ENCODE results near the gene PTPRT.
"Not testable (repeated sequence)": the region's sequence is repeated elsewhere in the genome, so short reads cannot be mapped to it uniquely, and the experiment has no call there.

Gene PTPRT

GRCh38 chr20:42270539-42270938 is 919.2 kb downstream of the PTPRT start:
- DNase-seq: no peak

GRCh38 chr20:42267793-42268384 is 921.8 kb downstream of the PTPRT start:
- no peak for DNase-seq

DNA sequence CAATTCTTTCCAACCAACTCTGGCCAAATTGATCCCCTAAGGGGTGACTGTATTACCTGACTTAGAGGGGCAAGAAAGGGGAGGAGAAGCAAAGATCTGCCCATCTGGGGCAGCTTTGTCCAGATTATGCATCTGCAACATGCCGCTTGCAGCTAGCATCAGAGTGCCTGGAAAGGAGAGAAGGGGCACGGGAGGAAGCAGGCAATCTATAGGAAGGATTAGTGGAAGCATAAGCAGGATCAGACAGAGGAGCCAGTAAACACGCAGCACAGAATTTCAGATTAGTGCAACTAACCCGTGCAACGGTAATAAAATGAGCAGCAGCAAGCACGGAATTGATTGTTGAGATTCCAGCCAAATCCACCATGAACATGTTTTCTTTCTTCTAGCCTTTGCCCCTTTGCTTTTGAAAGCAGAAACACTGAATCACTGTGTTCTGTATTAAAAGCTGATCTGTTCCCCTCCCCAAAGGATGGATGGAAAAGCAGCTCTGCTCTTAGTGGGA is 927.9 kb downstream of the PTPRT start:
- no peak for DNase-seq

DNA sequence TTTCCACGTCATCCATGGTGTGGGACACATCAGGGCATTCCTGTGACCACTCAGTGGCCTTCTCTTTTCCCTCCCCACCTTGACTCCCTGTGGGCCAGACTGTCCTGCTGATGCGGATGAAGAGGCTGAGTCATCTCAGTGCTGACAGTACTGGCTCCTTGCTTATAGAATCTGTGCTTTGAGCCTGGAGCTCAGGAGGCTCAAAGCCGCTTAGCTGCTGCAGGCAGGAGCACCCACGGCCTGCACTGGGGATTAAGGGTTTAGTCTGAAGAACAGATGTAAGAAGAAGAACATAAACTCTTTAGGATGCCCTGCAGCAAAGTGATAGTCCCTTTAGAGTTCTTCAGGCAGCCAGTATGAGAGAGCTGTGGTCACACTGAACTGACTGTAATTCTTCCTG is 929.5 kb downstream of the PTPRT start:
- no peak for DNase-seq

- no peak for DNase-seq
Observed at GRCh38 chr20:42259389-42259788, 930.3 kb downstream of the PTPRT start.

GRCh38 chr20:42258564-42259302 is 931.0 kb downstream of the PTPRT start:
- no peak for DNase-seq

DNA sequence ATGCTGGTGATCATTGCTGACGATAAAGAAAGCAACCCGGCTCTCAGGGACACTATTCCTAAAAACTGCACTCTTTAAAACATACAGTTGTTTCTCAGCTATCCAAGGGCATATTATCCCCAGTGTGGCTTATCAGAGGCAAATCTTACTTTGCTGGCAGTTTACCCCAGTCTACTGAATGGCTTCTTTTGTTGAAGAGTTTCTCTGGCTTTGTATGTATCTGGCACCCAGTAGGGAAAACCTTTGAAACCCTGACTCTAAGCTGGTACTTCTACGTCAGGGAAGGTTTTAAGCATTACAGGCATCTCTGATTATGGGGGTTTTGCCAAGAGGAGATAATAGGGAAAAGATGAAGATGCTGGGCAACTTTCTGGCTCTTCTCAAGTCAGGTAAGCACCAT is 933.9 kb downstream of the PTPRT start:
- no peak for DNase-seq

GRCh38 chr20:42254673-42255072 is 935.0 kb downstream of the PTPRT start:
- no peak for DNase-seq

DNA sequence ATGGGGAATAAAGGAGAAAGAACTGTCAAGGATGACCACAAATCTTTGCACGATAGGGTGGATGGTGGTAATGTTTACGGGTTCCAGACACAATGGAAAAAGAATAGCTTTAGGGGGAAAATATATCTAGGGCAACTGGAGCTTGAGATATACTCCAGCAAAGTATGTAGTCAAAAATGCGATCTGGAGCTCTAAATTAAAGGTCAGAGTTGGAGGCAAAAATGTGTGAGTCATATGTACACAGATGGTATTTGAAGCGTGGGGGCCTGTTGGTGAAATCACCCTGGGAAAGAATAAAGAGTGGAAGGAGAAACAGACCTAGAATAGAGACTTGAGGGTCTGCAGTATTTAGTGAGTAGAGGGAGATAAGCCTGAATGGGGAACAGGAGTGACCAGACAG is 937.6 kb downstream of the PTPRT start:
- no peak for DNase-seq

- DNase-seq: no peak
Observed at GRCh38 chr20:42218621-42219374, 970.9 kb downstream of the PTPRT start.

DNA sequence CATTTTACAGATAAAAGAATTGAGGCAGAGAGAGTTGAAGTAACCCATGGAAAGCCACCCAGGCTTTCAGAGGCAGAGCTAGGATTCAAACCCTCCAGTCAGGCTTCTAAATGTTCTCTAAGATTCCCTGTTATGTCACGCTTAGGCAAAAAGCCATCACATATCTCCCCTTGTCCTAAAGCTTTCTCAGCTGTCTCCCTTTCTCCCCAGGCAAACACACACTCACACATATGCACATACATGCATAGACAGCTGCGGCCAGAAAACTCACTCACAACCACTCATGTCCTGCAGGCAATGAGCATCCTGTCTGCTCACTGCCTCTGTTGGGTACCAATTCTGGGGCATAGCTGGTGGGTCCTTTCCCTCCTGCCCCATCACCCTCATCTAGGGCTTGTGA is 975.6 kb downstream of the PTPRT start:
- DNase-seq: no peak

DNA sequence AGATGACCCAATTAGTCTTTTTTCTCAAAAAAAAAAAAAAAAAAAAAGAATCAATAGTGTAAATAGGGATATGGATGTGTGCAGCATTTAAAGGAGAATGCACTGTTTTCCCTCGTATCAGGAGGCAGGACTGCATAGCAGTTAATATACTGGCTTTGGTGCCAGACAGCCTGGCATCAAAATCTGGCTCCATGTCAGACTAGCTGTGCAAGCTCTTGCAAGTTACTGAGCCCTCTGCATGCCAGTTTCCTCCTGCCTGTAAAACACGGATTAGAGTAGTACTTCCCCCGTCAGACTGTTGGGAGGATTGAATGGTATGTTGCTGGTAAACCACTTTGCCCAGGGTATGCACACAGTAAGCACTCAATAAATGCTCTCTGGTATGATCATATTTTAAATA is 977.3 kb downstream of the PTPRT start:
- DNase-seq: no peak

GRCh38 chr20:42206557-42206956 is 983.1 kb downstream of the PTPRT start:
- not testable (repeated sequence) for DNase-seq

DNA sequence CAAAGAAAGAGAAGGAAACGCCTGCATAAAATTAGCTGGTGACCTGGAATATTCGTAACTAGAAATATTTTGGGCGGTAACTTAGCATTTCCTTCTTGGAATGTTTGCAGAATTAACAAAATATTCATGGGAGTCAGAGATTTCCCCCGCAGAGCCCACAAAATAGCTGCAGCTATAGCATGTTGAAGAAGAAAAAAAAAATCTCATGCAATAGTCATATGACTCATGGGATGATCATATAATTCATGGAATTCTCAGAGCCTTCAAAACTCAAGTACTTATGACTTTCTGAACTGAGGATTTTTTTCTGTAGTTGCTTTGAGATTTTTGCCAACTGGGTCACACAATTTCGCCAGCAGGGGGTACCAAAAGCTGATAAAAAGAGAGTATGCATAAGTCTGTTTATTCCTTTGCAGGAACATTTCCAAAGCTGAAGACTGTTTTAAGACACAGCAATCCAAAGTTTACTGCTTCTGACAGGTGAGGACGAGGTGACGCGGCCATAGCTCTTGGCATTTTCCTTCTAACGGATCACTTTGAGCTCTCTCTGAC is 985.5 kb downstream of the PTPRT start:
- DNase-seq: no peak

- no peak for DNase-seq
Observed at GRCh38 chr20:42197599-42197998, 992.1 kb downstream of the PTPRT start.

DNA sequence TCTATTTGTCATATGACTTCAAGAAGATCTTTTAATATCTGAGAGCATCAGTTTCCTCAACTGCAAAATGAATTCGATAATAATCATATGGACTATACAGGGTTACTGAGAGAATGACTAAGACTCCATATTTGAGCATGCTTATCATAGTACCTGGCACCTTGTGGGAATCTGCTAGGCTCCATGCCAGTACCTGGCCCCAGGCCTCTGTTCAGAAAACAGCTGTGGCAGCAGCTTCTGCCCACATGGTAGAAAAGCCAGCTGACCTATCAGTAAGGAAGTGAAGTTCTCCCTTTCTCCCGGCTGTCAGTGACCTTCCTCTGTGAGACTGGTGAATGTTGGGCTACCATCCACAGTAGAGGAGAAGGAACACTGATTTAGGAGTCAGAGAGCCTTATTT is 996.6 kb downstream of the PTPRT start:
- DNase-seq: no peak

DNA sequence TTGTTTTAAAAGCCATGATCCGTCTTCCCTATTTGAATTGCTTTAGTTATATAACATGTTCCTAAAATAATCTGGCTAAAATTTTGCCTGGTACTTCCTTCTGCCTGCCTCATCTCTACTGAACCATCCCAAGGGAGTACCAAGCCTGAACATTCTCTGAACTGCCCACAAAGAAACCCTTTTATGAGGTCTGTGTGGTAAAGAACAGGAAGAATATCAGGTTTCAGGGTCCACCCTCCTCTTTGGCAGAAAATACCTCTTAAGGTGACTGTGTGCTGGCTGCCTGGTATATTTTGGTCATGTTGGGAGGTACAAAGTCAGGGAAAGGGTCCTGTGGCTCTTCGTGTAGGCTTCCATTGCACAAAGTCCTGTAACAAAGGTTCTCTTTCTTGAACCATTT is 997.4 kb downstream of the PTPRT start:
- DNase-seq: no peak

DNA sequence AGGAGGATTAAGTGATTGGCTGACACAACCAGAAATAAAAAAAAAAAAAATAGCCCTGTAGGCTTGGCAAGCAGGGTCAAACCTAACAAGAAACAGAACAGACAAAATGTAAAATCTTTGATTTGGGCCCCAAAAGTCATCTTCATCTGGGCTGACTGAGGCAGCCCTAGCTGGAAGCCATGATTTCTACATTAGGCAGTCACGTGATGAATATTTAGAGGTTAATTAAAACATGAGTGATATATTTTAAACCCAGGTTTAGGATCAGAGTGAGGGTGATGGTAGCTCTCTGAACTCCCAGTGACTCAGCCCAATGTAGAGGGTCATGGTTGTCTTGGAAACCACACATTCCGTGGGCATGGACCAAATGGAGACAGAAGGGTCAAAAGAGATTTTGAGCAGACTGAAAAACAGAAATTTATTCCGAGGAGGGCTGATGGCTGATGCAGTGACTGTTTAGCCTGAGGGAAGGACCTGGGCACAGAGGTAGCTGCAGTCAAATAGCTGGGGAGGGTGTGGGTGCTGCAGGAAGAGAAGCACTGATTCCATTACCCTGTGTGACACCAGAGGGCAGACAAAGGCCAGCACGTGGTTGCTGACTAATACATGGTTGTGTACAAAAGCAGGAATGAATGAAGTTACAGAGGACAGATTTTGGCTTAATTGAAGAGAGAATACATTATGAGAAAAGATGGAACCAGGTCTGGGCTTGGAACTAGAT is 998.4 kb downstream of the PTPRT start:
- DNase-seq: no peak

GRCh38 chr20:42190084-42190483 is 999.6 kb downstream of the PTPRT start:
- no peak for DNase-seq

DNA sequence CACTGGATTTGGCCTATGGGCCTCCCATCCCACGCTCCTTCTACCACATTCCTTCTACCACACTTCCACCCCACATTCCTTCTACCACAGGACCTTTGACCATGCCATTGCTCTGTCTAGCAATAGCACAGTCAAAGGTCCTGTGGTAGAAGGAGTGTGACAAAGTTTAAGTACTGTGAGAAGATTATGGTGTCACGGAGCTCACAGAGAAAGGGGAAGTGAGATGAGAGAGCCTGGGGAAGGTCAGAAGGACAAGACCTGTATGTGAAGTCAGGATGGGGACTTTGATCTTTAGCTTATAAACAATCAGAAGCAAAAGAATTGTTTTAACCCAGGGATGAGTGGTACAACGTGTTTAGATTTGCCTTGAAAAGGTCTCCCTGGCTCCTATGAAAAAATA is 1003.4 kb downstream of the PTPRT start:
- DNase-seq: no peak

- DNase-seq: no peak
Observed at GRCh38 chr20:42183147-42183546, 1006.6 kb downstream of the PTPRT start.

DNA sequence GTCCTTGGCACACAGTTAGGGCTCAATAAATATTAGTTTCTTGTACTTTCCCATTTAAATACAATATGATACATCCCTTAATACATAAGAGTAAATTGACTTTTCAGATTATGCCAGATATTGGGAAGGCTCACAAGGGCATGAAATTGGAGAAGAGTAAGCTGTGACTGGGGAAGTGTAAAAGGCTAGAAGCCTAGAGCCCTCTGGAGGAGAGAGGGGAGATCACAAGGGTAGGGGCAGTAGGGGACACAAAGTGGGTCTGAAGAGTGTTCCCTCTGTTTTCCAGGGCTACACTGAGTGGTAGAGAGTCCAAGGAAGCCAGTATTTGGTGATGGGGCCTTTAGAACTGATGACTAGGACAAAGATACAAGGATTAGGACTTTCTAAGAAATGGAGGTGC is 1008.6 kb downstream of the PTPRT start:
- DNase-seq: no peak

- peak; percentile 6 for DNase-seq
Observed at GRCh38 chr20:42179768-42180167, 1009.9 kb downstream of the PTPRT start.

Data from fibroblast of skin of back (primary cell).